NB4 (cell line): Measurements from ENCODE around the gene PTPRG.

Experiments
- CTCF ChIP-seq: IDR thresholded peaks from one replicate; pipeline ENCODE4 v1.5.1; 2012; ENCODE audit warnings: low read depth, low read length
- MAX ChIP-seq: IDR thresholded peaks from 2 replicates; pipeline ENCODE4 v1.6.1; 2011; ENCODE audit warnings: low read depth, low read length
- MYC ChIP-seq: IDR thresholded peaks from 2 replicates; pipeline ENCODE4 v1.6.1; 2011; ENCODE audit warnings: low read depth, low read length
- POLR2A ChIP-seq: IDR thresholded peaks from 2 replicates; pipeline ENCODE4 v1.6.1; 2011; ENCODE audit warnings: mild to moderate bottlenecking; ENCODE audit not compliant: insufficient read length; ENCODE audit errors: extremely low read depth

GRCh38 chr3:61913701-61914100 is 352.3 kb downstream of the PTPRG start:
- no peak for TF ChIP-seq CTCF
- TF ChIP-seq POLR2A: no peak
- TF ChIP-seq MAX: no peak
- no peak for TF ChIP-seq MYC
